ENCODE measurements around the gene WDR70. TPM values are rescaled to one million over a fixed set of nuclear protein-coding genes. Genes with fewer than 3 reads are reported as not detected.
"Not testable (repeated sequence)": the region's sequence is repeated elsewhere in the genome, so short reads cannot be mapped to it uniquely, and the experiment has no call there.

Gene WDR70
- total RNA-seq, 1 experiment from 2014 or later: 35.0 TPM

DNA sequence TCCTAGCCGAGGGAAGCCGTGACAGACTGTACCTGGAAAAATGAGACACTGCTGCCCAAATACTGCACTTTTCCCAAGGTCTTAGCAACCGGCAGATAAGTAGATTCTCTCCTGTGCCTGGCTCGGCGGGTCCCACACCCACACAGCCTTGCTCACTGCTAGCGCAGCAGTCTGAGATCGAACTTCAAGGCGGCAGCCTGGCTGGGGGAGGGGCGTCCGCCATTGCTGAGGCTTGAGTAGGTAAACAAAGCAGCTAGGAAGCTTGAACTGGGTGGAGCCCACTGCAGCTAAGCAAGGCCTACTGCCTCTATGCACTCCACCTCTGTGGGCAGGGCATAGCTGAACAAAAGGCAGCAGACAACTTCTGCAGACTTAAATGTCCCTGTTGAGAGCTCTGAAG is 309.8 kb downstream of the WDR70 start:
- POLR2A ChIA-PET; H3K4me3 Mint-ChIP-seq; ATAC-seq; H3K4me1 Mint-ChIP-seq; H3K27me3 Mint-ChIP-seq (ENCODE audit: low read depth); H3K27ac Mint-ChIP-seq: not testable (repeated sequence)
- Mint-ChIP-seq H3K36me3 (peaks cover 14% of the 10 kb centered on the region), H3K9me3 (peaks cover 44% of the 10 kb centered on the region)
- CTCF ChIA-PET: interaction anchor here (1.0 kb wide), 1 partner anchor 276 kb away, joined by 3 read pairs; no protein-coding TSS in a partner anchor
- peak; percentile 22 for DNase-seq (ENCODE audit: low spot score)
- 0 out of 2 replicates have a peak, but pooled peaks have one; percentile 41 for TF ChIP-seq FOXK1 (CRISPR knock-in tag; IDR thresholded peaks at IDR 0.05)

GRCh38 chr5:37694333-37694732 is 315.2 kb downstream of the WDR70 start:
- DNase-seq (ENCODE audit: low spot score); POLR2A ChIA-PET; CTCF ChIA-PET; H3K4me3 Mint-ChIP-seq; ATAC-seq; H3K27me3 Mint-ChIP-seq (ENCODE audit: low read depth); H3K4me1 Mint-ChIP-seq; H3K27ac Mint-ChIP-seq: not testable (repeated sequence)
- Mint-ChIP-seq H3K9me3 (peaks cover 42% of the 10 kb centered on the region), H3K36me3 (peaks cover 12% of the 10 kb centered on the region; the same call in 1 of the 2 replicates)

- ATAC-seq (no peak), DNase-seq (ENCODE audit: low spot score) (no peak)
- ChIA-PET CTCF (no interaction called here), POLR2A (no interaction called here)
- peaks cover 10% of the 10 kb centered on the region; the same call in 1 of the 2 replicates for H3K36me3 Mint-ChIP-seq
- H3K4me1 Mint-ChIP-seq: peaks cover 3% of the 10 kb centered on the region
- TF ChIP-seq ZSCAN18 (CRISPR knock-in tag; IDR thresholded peaks at IDR 0.05): no peak
- no peak for TF ChIP-seq ELF4 (CRISPR knock-in tag; IDR thresholded peaks at IDR 0.05; ENCODE audit: low read depth)
- no peak for TF ChIP-seq KAT7 (CRISPR knock-in tag; IDR thresholded peaks at IDR 0.05; ENCODE audit: borderline replicate concordance)
- TF ChIP-seq, protein P1, sequence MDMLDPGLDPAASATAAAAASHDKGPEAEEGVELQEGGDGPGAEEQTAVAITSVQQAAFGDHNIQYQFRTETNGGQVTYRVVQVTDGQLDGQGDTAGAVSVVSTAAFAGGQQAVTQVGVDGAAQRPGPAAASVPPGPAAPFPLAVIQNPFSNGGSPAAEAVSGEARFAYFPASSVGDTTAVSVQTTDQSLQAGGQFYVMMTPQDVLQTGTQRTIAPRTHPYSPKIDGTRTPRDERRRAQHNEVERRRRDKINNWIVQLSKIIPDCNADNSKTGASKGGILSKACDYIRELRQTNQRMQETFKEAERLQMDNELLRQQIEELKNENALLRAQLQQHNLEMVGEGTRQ (CRISPR knock-in tag; IDR thresholded peaks at IDR 0.05): no peak
- TF ChIP-seq ZNF121 (CRISPR knock-in tag; IDR thresholded peaks at IDR 0.05): no peak
- no peak for TF ChIP-seq ZNF138 (CRISPR knock-in tag; conservative IDR thresholded peaks at IDR 0.05)
- TF ChIP-seq MYBL2 (CRISPR knock-in tag; IDR thresholded peaks at IDR 0.05): no peak
- TF ChIP-seq NFYB (CRISPR knock-in tag; conservative IDR thresholded peaks at IDR 0.05; ENCODE audit: low read depth): no peak
- TF ChIP-seq FOXP1 (CRISPR knock-in tag; IDR thresholded peaks at IDR 0.05; ENCODE audit: borderline replicate concordance): no peak
- no peak for TF ChIP-seq GRHL2 (CRISPR knock-in tag; IDR thresholded peaks at IDR 0.05; ENCODE audit: insufficient replicate concordance, severe bottlenecking)
- TF ChIP-seq TEAD1 (CRISPR knock-in tag; IDR thresholded peaks at IDR 0.05): no peak
- TF ChIP-seq TP53 (CRISPR knock-in tag; IDR thresholded peaks at IDR 0.05): no peak
- no peak for TF ChIP-seq NR3C1 (CRISPR knock-in tag; conservative IDR thresholded peaks at IDR 0.05; ENCODE audit: low read depth)
- TF ChIP-seq ATF2 (CRISPR knock-in tag; IDR thresholded peaks at IDR 0.05; ENCODE audit: borderline replicate concordance, low read depth): no peak
- TF ChIP-seq SMAD3 (CRISPR knock-in tag; IDR thresholded peaks at IDR 0.05; ENCODE audit: borderline replicate concordance): no peak
- H3K27me3 Mint-ChIP-seq (ENCODE audit: low read depth): no peaks in the 10 kb centered on the region
- no peak overlapping the region for H3K27ac Mint-ChIP-seq
- H3K4me3 Mint-ChIP-seq: no peak overlapping the region
- H3K9me3 Mint-ChIP-seq: peaks cover 37% of the 10 kb centered on the region
Measured at GRCh38 chr5:37694867-37695266, 315.7 kb downstream of the WDR70 start.

DNA sequence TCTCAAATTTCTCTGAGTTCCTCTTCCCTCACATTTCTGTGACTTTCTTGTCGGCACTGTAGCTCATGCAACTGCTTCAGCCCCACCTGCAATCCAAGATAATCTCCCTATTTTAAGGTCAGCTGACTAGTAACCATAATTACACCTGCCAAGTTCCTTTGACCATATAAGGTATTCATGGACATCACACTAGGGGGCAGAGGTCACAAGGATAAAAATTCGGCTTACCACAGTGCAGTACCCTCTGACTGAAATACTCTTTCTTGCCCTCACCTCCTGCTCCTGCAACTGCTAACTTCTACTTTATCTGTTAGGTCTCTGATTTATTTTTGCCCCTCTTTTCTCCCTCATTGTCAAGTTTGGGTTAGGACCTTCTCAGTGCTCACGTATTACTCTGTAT is 316.5 kb downstream of the WDR70 start:
- no peaks in the 10 kb centered on the region for H3K27me3 Mint-ChIP-seq (ENCODE audit: low read depth)
- no peak overlapping the region for H3K27ac Mint-ChIP-seq
- H3K9me3 Mint-ChIP-seq: peaks cover 31% of the 10 kb centered on the region
- H3K4me1 Mint-ChIP-seq: peaks cover 3% of the 10 kb centered on the region
- peak; percentile 53; the same call in 1 of the 2 replicates for ATAC-seq
- POLR2A ChIA-PET: no interaction called here
- no peak for DNase-seq (ENCODE audit: low spot score)
- peaks cover 7% of the 10 kb centered on the region; the same call in 1 of the 2 replicates for H3K36me3 Mint-ChIP-seq
- CTCF ChIA-PET: interaction anchor here (0.5 to 0.9 kb wide), 2 partner anchors 10 to 306 kb away, joined by 3 read pairs; no protein-coding TSS in a partner anchor
- no peak overlapping the region for H3K4me3 Mint-ChIP-seq
- TF ChIP-seq FOXJ3 (CRISPR knock-in tag; IDR thresholded peaks at IDR 0.05; ENCODE audit: borderline replicate concordance): no peak
- TF ChIP-seq TCF7 (CRISPR knock-in tag; IDR thresholded peaks at IDR 0.05; ENCODE audit: low read depth): no peak
- TF ChIP-seq, protein P2, sequence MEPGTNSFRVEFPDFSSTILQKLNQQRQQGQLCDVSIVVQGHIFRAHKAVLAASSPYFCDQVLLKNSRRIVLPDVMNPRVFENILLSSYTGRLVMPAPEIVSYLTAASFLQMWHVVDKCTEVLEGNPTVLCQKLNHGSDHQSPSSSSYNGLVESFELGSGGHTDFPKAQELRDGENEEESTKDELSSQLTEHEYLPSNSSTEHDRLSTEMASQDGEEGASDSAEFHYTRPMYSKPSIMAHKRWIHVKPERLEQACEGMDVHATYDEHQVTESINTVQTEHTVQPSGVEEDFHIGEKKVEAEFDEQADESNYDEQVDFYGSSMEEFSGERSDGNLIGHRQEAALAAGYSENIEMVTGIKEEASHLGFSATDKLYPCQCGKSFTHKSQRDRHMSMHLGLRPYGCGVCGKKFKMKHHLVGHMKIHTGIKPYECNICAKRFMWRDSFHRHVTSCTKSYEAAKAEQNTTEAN (CRISPR knock-in tag; IDR thresholded peaks at IDR 0.05): no peak
- TF ChIP-seq, protein P3, sequence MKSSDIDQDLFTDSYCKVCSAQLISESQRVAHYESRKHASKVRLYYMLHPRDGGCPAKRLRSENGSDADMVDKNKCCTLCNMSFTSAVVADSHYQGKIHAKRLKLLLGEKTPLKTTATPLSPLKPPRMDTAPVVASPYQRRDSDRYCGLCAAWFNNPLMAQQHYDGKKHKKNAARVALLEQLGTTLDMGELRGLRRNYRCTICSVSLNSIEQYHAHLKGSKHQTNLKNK (CRISPR knock-in tag; IDR thresholded peaks at IDR 0.05): no peak
- no peak for TF ChIP-seq RORB (CRISPR knock-in tag; IDR thresholded peaks at IDR 0.05)
- TF ChIP-seq, protein P4, sequence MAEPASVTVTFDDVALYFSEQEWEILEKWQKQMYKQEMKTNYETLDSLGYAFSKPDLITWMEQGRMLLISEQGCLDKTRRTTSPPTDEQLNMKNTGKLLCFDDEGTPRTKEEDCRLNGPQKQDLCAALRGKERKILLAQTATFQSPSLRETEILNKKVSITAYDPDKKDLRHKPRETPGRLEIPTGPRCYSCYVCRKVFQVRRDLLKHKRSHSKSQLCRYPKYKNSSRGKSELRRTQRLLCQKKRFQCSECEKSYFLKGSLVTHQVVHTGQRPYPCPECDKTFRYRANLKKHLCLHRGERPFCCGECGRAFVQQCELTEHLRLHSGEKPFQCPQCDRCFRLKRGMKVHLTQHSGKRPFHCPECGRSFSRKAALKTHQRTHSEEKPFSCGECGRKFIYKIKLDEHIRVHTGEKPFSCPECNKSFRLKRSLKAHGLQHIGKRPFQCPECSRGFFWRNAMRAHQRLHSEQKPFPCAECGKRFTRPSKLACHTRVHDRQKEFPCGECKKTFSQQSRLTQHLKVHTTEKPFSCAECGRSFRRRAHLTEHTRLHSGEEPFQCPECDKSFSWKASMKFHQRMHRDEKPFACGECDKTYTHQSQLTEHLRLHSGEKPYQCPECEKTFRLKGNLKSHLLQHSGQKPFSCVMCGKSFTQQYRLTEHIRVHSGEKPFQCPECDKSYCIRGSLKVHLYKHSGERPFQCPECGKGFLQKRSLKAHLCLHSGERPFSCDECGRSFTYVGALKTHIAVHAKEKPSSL (CRISPR knock-in tag; conservative IDR thresholded peaks at IDR 0.05): no peak
- no peak for TF ChIP-seq CBFB (CRISPR knock-in tag; IDR thresholded peaks at IDR 0.05; ENCODE audit: low read depth)

Measured in WTC11 (cell line).